Hepatic stellate cell (primary cell): ENCODE data around the gene OR2S2.
"Not testable (repeated sequence)": the region's sequence is repeated elsewhere in the genome, so short reads cannot be mapped to it uniquely, and the experiment has no call there.

Experiments used
- DNase-seq: peaks from one replicate; pipeline ENCODE4 v3.0.0; 2011; ENCODE audit warnings: low spot score

The OR2S2 gene

GRCh38 chr9:35933550-35934067 is 24.3 kb downstream of the OR2S2 start:
- DNase-seq, result no peak

GRCh38 chr9:35932735-35933134 is 25.2 kb downstream of the OR2S2 start:
- DNase-seq, result no peak

GRCh38 chr9:35930989-35931388 is 27.0 kb downstream of the OR2S2 start:
- no peak for DNase-seq

- DNase-seq, result no peak
Measured at GRCh38 chr9:35930521-35930920, 27.4 kb downstream of the OR2S2 start.

- no peak for DNase-seq
Measured at GRCh38 chr9:35929453-35929718, 28.6 kb downstream of the OR2S2 start.

GRCh38 chr9:35928591-35929452 is 29.1 kb downstream of the OR2S2 start:
- DNase-seq, result no peak

- DNase-seq, result peak; percentile 85
Measured at GRCh38 chr9:35923927-35924763, 33.8 kb downstream of the OR2S2 start.

GRCh38 chr9:35923598-35923926 is 34.4 kb downstream of the OR2S2 start:
- no peak for DNase-seq

- no peak for DNase-seq
Measured at GRCh38 chr9:35920051-35920620, 37.8 kb downstream of the OR2S2 start.

- DNase-seq, result no peak
Measured at GRCh38 chr9:35919212-35920008, 38.5 kb downstream of the OR2S2 start.

GRCh38 chr9:35918780-35919179 is 39.2 kb downstream of the OR2S2 start:
- DNase-seq, result no peak

- DNase-seq, result no peak
Measured at GRCh38 chr9:35917261-35917660, 40.7 kb downstream of the OR2S2 start.

- no peak for DNase-seq
Measured at GRCh38 chr9:35915681-35916294, 42.2 kb downstream of the OR2S2 start.

GRCh38 chr9:35914301-35914807 is 43.6 kb downstream of the OR2S2 start:
- DNase-seq, result peak; percentile 68

- not testable (repeated sequence) for DNase-seq
Measured at GRCh38 chr9:35913429-35913828, 44.5 kb downstream of the OR2S2 start.

- DNase-seq, result no peak
Measured at GRCh38 chr9:35912791-35913400, 45.1 kb downstream of the OR2S2 start.

GRCh38 chr9:35911690-35912089 is 46.3 kb downstream of the OR2S2 start:
- DNase-seq, result no peak

GRCh38 chr9:35910613-35911359 is 47.2 kb downstream of the OR2S2 start:
- peak; percentile 32 for DNase-seq

- no peak for DNase-seq
Measured at GRCh38 chr9:35909687-35910612, 48.0 kb downstream of the OR2S2 start.
